Lower leg skin (tissue), 4 donors: ENCODE measurements around the gene HPS4. TPM values are rescaled to one million over a fixed set of nuclear protein-coding genes. Genes with fewer than 3 reads are reported as not detected.

ENCODE experiments used
- DNase-seq, 2 donors: peaks; one replicate each; pipeline ENCODE4 v3.0.0-alpha.2; 2019; ENCODE audit warnings: low spot score in 2 of 2
- H3K4me3 ChIP-seq: fragments of 200-600 bp; sonication (generic); 2 replicates; pipeline ENCODE4 v1.5.1; 2017; ENCODE audit warnings: mild to moderate bottlenecking, low read depth; ENCODE audit not compliant: poor library complexity, severe bottlenecking
- CTCF ChIP-seq, 3 donors: fragments of 450-650 bp; IDR thresholded peaks; one replicate each; pipeline ENCODE4 v1.5.1; 2016; ENCODE audit warnings: antibody characterized with exemption in 3 of 3, mild to moderate bottlenecking in 3 of 3, moderate library complexity in 2 of 3
- POLR2A ChIP-seq, 2 donors: fragments of 450-650 bp; IDR thresholded peaks; one replicate each; pipeline ENCODE4 v1.6.1; 2016 to 2017; ENCODE audit warnings: antibody characterized with exemption in 2 of 2, mild to moderate bottlenecking in 1 of 2, moderate library complexity in 1 of 2
- WGBS, 2 donors: methylation state at CpG; one replicate each; pipeline ENCODE4 v1.1.5; 2018; 5-methylcytosine and 5-hydroxymethylcytosine counted together
- intact Hi-C: fragments of 100-400 bp; cut with DNase I; formaldehyde crosslinking; loops from one replicate; pipeline ENCODE4 v1.15.0; 2023; ENCODE audit warnings: low total_unique reads
- total RNA-seq, 4 donors: library from RNA; depleted of rRNA; stranded (reverse); fragments of >200 nt; gene quantifications; one replicate each; pipeline ENCODE4 v1.1.0, GENCODE V29; 2016

The HPS4 gene
- total RNA-seq, 4 donors from 2014 or later: 40.5 to 68.0 (median 47.5) TPM

- H3K4me3 ChIP-seq: no peak overlapping the region
- peak in 1 of 2 donors; percentile 3 for DNase-seq
- intact Hi-C loops: no loop called here
- TF ChIP-seq CTCF (IDR thresholded peaks at IDR 0.05): no peak
- no peak for TF ChIP-seq POLR2A (IDR thresholded peaks at IDR 0.05)
Measured at GRCh38 chr22:26494506-26494905, 10.9 kb upstream of the HPS4 start.

GRCh38 chr22:26492220-26492619, 8.6 kb upstream of the HPS4 start:
- intact Hi-C loops: no loop called here
- H3K4me3 ChIP-seq: no peak overlapping the region
- DNase-seq: no peak
- TF ChIP-seq POLR2A (IDR thresholded peaks at IDR 0.05): no peak
- no peak for TF ChIP-seq CTCF (IDR thresholded peaks at IDR 0.05)
- WGBS, 2 donors: 82 to 86% methylated on average over 9 of the region's 9 CpGs

DNA sequence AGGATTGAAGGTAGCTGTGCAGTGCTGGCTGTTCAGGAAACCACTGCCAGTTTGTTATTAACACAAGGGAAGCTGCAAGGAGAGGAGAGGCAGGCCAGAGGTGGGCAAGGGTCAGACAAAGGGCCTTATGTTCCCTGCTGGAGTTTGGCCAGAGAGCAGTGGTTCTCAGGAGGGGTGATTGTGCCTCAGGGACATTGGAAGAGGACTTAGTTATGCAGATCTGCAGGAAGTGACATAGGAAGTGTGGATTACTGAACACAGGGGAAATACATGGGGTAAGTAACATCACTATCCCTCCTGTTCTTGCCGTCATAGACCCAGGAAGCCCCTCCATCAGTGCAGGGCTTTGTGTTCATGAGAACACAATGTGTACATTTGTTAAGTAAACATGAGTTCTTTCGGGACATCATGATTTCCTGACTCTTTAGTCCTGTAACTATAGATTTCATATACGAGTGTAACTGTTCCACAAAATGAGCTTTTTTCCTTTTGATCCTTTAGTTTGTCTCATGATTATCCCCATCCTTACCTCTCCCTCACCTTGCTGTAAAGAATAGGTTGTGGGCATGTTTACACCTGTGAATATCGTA, 6.0 kb upstream of the HPS4 start:
- DNase-seq: no peak
- WGBS, 2 donors: 76 to 78% methylated on average over 4 of the region's 4 CpGs
- intact Hi-C loops: no loop called here
- TF ChIP-seq CTCF (IDR thresholded peaks at IDR 0.05) (no peak), POLR2A (IDR thresholded peaks at IDR 0.05) (no peak)
- H3K4me3 ChIP-seq: no peak overlapping the region

- WGBS, 2 donors: 34 to 46% methylated on average over 3 of the region's 3 CpGs
- no peak for TF ChIP-seq CTCF (IDR thresholded peaks at IDR 0.05)
- no peak for TF ChIP-seq POLR2A (IDR thresholded peaks at IDR 0.05)
- no peak overlapping the region for H3K4me3 ChIP-seq
- no peak for DNase-seq
- intact Hi-C loops: no loop called here
Measured at GRCh38 chr22:26487996-26488395, 4.4 kb upstream of the HPS4 start.

- no peak for TF ChIP-seq POLR2A (IDR thresholded peaks at IDR 0.05)
- TF ChIP-seq CTCF (IDR thresholded peaks at IDR 0.05): no peak
- H3K4me3 ChIP-seq: no peak overlapping the region
- intact Hi-C loops: no loop called here
- no peak for DNase-seq
- 84 to 85% methylated on average over 5 of the region's 5 CpGs for WGBS, 2 donors
Measured at GRCh38 chr22:26486394-26486793, 2.8 kb upstream of the HPS4 start.

DNA sequence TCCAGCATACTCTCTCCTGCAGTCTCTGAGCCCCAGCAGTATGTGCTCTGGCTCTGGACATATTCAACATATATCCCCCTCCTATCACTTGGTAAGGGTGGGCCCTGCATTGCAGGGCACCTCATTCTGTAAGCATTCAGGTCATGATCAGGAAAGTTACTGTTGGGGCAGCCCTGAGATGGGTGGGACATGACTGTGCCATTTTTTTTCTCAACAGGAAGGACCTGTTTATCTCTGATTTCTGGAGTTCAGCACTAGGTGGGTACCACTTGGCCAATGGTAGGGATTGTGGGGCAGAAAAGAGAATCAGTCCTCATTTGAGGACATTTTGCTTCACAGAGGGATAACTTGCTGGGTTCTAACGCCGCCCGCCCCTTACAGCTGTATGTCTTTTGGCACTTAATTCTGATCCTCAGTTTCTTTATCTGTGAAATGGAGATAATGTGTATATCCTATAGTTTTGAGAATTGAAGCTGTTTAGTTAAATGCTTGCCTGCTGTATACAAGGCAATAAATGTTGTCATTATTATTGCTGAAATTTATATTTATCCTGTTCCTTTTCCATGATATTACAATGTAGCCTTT, 2.3 kb upstream of the HPS4 start:
- WGBS, 2 donors: 50 to 79% methylated on average over 3 of the region's 3 CpGs
- no peak for TF ChIP-seq CTCF (IDR thresholded peaks at IDR 0.05)
- no peak for TF ChIP-seq POLR2A (IDR thresholded peaks at IDR 0.05)
- no peak for DNase-seq
- intact Hi-C loops: no loop called here
- H3K4me3 ChIP-seq: no peak overlapping the region
